Fibroblast of lung (primary cell): ENCODE measurements around the gene SH2D7.

Experiments used
- EZH2 ChIP-seq: IDR thresholded peaks from 2 replicates; pipeline ENCODE4 v1.5.1; 2012; ENCODE audit warnings: low read length, control low read depth, mild to moderate bottlenecking; ENCODE audit errors: missing control alignments
- TF ChIP-seq, protein P1 (sequence below), 2 donors: IDR thresholded peaks in 1 of 2; conservative IDR thresholded peaks in 1 of 2; 1 replicate in 1 of 2; 2 replicates in 1 of 2; pipeline ENCODE4 v1.5.1; 2011 to 2012; ENCODE audit warnings: low read length in 2 of 2, control low read depth in 1 of 2, inconsistent platforms in 1 of 2, low read depth in 1 of 2, mild to moderate bottlenecking in 1 of 2

DNA sequence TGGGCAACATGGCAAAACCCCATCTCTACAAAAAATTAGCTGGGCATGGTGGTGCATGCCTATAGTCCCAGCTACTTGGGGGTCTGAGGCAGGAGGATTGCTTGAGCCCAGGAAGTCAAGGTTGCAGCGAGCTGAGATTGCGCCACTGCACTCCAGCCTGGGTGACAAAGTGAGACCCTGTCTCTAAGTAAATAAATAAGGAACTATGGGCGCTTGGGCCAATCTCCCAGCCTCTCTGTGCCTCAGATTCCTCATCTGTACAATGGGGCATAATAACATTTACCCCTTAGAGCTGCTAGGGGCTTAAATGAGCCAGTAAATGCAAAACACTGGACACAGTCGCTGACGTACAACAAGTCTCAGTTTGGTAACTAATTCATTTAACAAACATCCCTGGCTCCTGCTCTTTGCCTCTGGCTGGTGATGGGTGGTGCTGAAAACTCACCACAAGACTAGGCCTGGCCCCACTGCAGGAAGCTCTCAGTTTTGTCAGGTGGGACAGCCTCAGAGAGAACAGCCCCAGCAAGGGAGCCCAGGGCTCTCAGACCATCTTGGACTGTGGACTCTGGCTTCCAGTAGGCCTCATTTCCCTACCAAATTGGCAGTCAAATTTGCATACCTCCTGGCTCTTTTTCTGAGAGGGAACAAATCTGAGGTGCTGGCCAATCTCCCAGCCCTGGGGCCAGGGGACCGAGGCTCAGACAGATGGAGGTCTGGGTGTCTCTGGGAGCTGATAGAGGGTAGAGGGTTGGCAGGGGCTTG is 8.5 kb upstream of the SH2D7 start:
- TF ChIP-seq, protein P1, sequence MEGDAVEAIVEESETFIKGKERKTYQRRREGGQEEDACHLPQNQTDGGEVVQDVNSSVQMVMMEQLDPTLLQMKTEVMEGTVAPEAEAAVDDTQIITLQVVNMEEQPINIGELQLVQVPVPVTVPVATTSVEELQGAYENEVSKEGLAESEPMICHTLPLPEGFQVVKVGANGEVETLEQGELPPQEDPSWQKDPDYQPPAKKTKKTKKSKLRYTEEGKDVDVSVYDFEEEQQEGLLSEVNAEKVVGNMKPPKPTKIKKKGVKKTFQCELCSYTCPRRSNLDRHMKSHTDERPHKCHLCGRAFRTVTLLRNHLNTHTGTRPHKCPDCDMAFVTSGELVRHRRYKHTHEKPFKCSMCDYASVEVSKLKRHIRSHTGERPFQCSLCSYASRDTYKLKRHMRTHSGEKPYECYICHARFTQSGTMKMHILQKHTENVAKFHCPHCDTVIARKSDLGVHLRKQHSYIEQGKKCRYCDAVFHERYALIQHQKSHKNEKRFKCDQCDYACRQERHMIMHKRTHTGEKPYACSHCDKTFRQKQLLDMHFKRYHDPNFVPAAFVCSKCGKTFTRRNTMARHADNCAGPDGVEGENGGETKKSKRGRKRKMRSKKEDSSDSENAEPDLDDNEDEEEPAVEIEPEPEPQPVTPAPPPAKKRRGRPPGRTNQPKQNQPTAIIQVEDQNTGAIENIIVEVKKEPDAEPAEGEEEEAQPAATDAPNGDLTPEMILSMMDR (conservative IDR thresholded peaks at IDR 0.05 in 1 of 2, IDR thresholded peaks at IDR 0.05 in 1 of 2; ENCODE audit: low read depth in 1 of 2, low read length in 2 of 2) = no peak
- no peak for TF ChIP-seq EZH2
